ENCODE measurements around the gene HMCN1. TPM values are rescaled to one million over a fixed set of nuclear protein-coding genes. Genes with fewer than 3 reads are reported as not detected.

HMCN1 gene
- total and polyA plus RNA-seq, 2 donors (not counting 1 experiment from before 2014, with no cell fraction given) = 6.8 to 21.0 TPM

DNA sequence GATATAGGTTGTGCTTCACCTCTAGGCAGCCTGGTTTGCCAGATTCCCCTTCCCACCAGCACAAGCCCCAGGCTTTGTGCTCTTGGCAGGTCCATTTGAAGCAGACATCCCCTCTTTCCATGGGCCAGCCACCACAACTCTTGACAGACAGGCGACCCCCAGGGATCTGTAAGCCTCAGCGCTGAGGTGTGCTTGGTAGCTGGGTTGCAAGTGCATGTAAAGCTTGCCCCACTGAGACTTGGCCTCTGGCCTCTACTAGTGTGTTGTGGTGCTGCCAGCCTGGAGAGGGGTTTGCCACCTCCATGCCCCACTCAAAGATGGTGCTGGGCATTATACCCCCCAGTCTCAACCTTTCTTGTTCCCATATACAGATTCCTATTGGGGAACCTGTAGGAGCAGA, 103.9 kb downstream of the HMCN1 start:
- no peak overlapping the region for H2AFZ ChIP-seq (ENCODE audit: low read length)
- no peak overlapping the region for H3K27ac ChIP-seq (ENCODE audit: insufficient read depth, low read length)
- H3K9ac ChIP-seq (ENCODE audit: insufficient read depth, low read length) = no peak overlapping the region
- no peak overlapping the region for H3K4me3 ChIP-seq (replicated peaks in 1 of 4; ENCODE audit: control extremely low read depth in 1 of 4, insufficient read depth in 1 of 4, low read depth in 3 of 4, low read length in 4 of 4)
- no peaks in the 10 kb centered on the region for H3K79me2 ChIP-seq (ENCODE audit: control insufficient read depth, insufficient read depth, low read length)
- TF ChIP-seq EZH2 (IDR thresholded peaks at IDR 0.05; ENCODE audit: low read length, missing control alignments) = no peak
- TF ChIP-seq, protein P1, sequence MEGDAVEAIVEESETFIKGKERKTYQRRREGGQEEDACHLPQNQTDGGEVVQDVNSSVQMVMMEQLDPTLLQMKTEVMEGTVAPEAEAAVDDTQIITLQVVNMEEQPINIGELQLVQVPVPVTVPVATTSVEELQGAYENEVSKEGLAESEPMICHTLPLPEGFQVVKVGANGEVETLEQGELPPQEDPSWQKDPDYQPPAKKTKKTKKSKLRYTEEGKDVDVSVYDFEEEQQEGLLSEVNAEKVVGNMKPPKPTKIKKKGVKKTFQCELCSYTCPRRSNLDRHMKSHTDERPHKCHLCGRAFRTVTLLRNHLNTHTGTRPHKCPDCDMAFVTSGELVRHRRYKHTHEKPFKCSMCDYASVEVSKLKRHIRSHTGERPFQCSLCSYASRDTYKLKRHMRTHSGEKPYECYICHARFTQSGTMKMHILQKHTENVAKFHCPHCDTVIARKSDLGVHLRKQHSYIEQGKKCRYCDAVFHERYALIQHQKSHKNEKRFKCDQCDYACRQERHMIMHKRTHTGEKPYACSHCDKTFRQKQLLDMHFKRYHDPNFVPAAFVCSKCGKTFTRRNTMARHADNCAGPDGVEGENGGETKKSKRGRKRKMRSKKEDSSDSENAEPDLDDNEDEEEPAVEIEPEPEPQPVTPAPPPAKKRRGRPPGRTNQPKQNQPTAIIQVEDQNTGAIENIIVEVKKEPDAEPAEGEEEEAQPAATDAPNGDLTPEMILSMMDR (conservative IDR thresholded peaks at IDR 0.05 in 1 of 2, IDR thresholded peaks at IDR 0.05 in 1 of 2; ENCODE audit: low read depth in 1 of 2, low read length in 2 of 2) = no peak
- H3K4me1 ChIP-seq (ENCODE audit: control insufficient read depth, extremely low read depth, insufficient read depth, low read length) = no peaks in the 10 kb centered on the region
- H3K9me3 ChIP-seq (ENCODE audit: control insufficient read depth, insufficient read depth, low read depth, low read length) = no peaks in the 10 kb centered on the region
- H3K27me3 ChIP-seq (ENCODE audit: control insufficient read depth, insufficient read depth, low read length) = no peaks in the 10 kb centered on the region
- H4K20me1 ChIP-seq (ENCODE audit: control insufficient read depth, extremely low read depth, insufficient read depth, low read length) = no peaks in the 10 kb centered on the region
- no peaks in the 10 kb centered on the region for H3K36me3 ChIP-seq (ENCODE audit: control insufficient read depth, insufficient read depth, low read length)
- DNase-seq (ENCODE audit: low read depth in 2 of 2) = no peak
- H3K4me2 ChIP-seq (ENCODE audit: extremely low read depth, insufficient read depth, low read length) = no peak overlapping the region

DNA sequence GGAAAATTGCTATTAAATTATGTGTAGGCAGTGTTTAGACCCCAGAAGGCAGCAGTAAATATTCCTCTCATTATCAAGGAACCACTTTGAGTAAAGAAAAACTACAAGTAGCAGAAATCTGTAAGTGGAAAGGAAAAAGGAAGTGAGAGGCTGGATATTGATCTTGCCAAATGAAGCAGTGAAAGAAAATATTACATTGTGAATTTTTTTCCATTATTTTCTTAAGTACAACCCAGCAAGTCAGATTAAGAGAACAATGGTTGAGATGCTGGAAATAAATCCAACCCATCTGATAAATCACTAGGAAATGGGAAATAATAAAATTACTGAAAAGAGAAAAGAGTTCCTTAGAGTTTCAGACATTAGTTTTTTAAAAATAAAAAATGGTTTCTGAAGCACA, 106.7 kb downstream of the HMCN1 start:
- Histone ChIP-seq H3K4me3 (replicated peaks in 1 of 4; ENCODE audit: control extremely low read depth in 1 of 4, insufficient read depth in 1 of 4, low read depth in 3 of 4, low read length in 4 of 4) (no peak overlapping the region), H3K79me2 (ENCODE audit: control insufficient read depth, insufficient read depth, low read length) (no peaks in the 10 kb centered on the region), H2AFZ (ENCODE audit: low read length) (no peak overlapping the region), H3K27me3 (ENCODE audit: control insufficient read depth, insufficient read depth, low read length) (no peaks in the 10 kb centered on the region), H3K9ac (ENCODE audit: insufficient read depth, low read length) (no peak overlapping the region), H3K4me1 (ENCODE audit: control insufficient read depth, extremely low read depth, insufficient read depth, low read length) (no peaks in the 10 kb centered on the region), H3K4me2 (ENCODE audit: extremely low read depth, insufficient read depth, low read length) (no peak overlapping the region), H3K27ac (ENCODE audit: insufficient read depth, low read length) (no peak overlapping the region), H3K36me3 (ENCODE audit: control insufficient read depth, insufficient read depth, low read length) (no peaks in the 10 kb centered on the region), H4K20me1 (ENCODE audit: control insufficient read depth, extremely low read depth, insufficient read depth, low read length) (no peaks in the 10 kb centered on the region), H3K9me3 (ENCODE audit: control insufficient read depth, insufficient read depth, low read depth, low read length) (no peaks in the 10 kb centered on the region)
- no peak for TF ChIP-seq EZH2 (IDR thresholded peaks at IDR 0.05; ENCODE audit: low read length, missing control alignments)
- TF ChIP-seq, protein P1 (conservative IDR thresholded peaks at IDR 0.05 in 1 of 2, IDR thresholded peaks at IDR 0.05 in 1 of 2; ENCODE audit: low read depth in 1 of 2, low read length in 2 of 2) = no peak
- DNase-seq (ENCODE audit: low read depth in 2 of 2) = no peak

DNA sequence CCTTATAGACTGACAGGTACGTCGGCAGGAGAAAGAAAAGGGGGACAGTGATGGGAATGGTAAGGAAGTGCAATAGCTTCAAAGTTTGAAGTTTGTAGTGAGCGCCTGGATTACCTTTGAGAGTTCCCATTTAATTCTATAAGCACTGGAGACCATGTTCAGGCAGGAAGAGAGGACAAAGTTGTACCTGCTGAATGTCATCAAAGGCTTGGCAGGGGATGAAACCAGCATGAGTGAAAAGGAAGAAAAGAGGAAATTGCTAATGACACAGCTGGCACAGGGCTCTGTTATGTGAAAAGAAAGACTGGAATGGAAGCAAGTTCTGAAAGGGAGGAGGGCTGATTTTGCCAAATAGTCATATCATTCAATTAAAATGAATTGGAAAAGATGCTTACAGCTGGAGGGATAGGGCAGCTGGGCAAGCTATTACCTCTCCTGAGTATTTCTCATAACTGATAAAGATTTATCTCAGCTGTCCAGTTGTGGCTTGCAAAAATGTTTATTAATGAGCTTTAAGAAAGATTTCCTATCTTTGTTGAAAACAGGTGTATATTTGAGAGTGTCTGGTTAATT, 109.2 kb downstream of the HMCN1 start:
- no peak overlapping the region for H3K27ac ChIP-seq (ENCODE audit: insufficient read depth, low read length)
- no peaks in the 10 kb centered on the region for H3K27me3 ChIP-seq (ENCODE audit: control insufficient read depth, insufficient read depth, low read length)

More for the DNA sequence above, 109.2 kb downstream of the HMCN1 start:
- Histone ChIP-seq H3K79me2 (ENCODE audit: control insufficient read depth, insufficient read depth, low read length) (no peaks in the 10 kb centered on the region), H3K4me1 (ENCODE audit: control insufficient read depth, extremely low read depth, insufficient read depth, low read length) (no peaks in the 10 kb centered on the region), H3K9me3 (ENCODE audit: control insufficient read depth, insufficient read depth, low read depth, low read length) (no peaks in the 10 kb centered on the region), H3K36me3 (ENCODE audit: control insufficient read depth, insufficient read depth, low read length) (no peaks in the 10 kb centered on the region), H4K20me1 (ENCODE audit: control insufficient read depth, extremely low read depth, insufficient read depth, low read length) (no peaks in the 10 kb centered on the region), H2AFZ (ENCODE audit: low read length) (no peak overlapping the region), H3K4me3 (replicated peaks in 1 of 4; ENCODE audit: control extremely low read depth in 1 of 4, insufficient read depth in 1 of 4, low read depth in 3 of 4, low read length in 4 of 4) (no peak overlapping the region), H3K4me2 (ENCODE audit: extremely low read depth, insufficient read depth, low read length) (no peak overlapping the region), H3K9ac (ENCODE audit: insufficient read depth, low read length) (no peak overlapping the region)
- DNase-seq (ENCODE audit: low read depth in 2 of 2) = peak in 1 of 2 donors; percentile 36
- no peak for TF ChIP-seq EZH2 (IDR thresholded peaks at IDR 0.05; ENCODE audit: low read length, missing control alignments)
- TF ChIP-seq, protein P1 (conservative IDR thresholded peaks at IDR 0.05 in 1 of 2, IDR thresholded peaks at IDR 0.05 in 1 of 2; ENCODE audit: low read depth in 1 of 2, low read length in 2 of 2) = no peak
